ENCODE measurements around the gene PPTC7. TPM values are rescaled to one million over a fixed set of nuclear protein-coding genes. Genes with fewer than 3 reads are reported as not detected.
A peak's percentile ranks its signal among the peaks of the same experiment; 100 is the strongest.

The PPTC7 gene
- total RNA-seq, 1 donor from 2014 or later = 6.9 TPM

DNA sequence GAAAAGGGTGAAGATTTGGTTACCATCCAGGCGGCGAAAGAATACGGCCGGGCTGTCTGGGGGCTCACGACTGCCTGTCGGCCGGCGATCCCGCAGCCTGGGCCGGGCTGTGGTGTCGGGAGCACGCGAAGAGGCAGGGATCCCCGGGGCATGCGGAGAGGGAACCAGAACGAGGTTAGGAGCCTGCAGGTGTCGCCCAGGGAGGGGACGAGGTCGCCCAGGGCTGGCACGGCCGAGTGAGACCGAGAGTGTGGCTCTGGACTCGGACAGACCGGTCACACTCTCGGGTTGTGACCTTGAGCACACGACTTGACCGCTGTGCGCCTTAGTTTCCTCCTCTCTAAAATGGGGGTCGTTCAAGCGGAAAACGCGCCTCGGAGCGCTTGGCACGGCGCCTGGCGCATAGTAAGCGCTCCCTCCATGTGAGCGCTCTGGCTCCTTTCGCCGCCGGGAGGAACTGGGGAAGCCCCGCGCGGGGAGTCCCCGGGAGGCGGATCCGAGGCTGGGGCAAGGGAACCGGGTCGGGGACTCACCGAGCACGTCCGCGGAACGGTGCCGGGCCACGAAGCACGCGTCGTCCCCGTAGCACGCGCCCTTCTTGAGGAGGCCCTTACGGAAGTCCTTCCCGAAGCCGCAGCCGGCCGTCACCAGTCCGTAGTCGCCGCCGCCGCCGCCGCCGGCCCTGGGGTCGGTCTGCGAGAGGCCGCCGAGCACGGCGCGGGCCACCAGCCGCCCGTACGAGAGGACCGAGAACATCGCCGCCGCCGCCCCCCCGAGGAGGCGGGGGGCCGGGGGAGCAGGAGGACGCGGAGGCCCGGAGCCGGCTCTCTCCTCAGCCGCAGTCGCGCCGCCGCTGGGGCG lies 612 bp downstream of the PPTC7 start:
- no peak for DNase-seq (ENCODE audit: low read depth)
- TF ChIP-seq CTCF (conservative IDR thresholded peaks at IDR 0.05; ENCODE audit: low read depth, low read length) = peak; percentile 3
- H3K4me3 ChIP-seq (ENCODE audit: low read depth, low read length) = peak overlapping the region; percentile 67

DNA sequence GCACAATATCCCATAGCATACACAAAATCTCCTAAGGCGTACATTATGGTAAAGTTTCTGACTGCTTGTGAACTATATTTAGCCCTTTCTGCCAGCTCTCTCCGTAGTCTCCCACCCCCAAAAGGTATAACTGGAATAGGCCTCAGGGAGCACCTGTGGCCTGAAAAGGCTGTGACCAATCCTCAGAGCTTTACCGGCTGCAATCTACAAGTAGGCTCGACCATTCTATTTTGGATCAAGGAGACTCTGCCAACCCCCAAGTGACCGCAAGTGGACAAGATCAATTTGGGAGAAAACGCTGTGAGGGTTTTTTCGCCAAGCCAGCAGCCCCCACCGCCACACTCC lies 1.2 kb downstream of the PPTC7 start:
- H3K4me3 ChIP-seq (ENCODE audit: low read depth, low read length) = peak overlapping the region; percentile 67
- DNase-seq (ENCODE audit: low read depth) = no peak
- TF ChIP-seq CTCF (conservative IDR thresholded peaks at IDR 0.05; ENCODE audit: low read depth, low read length) = no peak

DNA sequence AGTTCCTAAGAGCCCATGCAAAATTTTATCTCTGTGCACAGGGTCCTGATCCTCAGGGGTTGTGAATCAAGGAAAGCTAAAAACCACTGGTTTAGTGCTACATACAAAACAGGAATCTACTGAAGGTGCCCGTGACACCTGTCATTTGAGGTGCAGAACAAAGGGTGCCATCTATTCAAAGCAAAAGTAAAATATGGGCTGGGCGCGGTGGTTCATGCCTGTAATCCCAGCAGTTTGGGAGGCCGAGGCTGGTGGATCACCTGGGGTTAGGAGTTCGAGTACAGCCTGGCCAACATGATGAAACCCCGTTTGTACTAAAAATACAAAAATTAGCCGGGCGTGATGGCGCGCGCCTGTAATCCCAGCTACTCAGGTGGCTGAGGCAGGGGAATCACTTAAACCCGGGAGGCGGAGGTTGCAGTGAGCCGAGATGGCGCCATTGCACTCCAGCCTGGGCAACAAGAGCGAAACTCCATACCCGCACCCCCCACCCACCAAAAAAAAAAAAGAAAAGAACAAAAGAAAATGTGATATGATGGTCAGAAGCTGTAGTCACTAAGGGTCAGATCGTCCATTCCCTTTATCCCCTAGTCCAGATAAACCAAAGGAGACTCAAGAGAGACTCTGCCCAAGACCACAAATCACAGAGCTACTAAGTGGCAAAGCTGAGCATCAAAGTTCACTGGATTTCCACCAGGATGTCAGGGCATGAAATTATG lies 3.4 kb downstream of the PPTC7 start:
- DNase-seq (ENCODE audit: low read depth) = no peak
- no peak overlapping the region for H3K4me3 ChIP-seq (ENCODE audit: low read depth, low read length)
- no peak for TF ChIP-seq CTCF (conservative IDR thresholded peaks at IDR 0.05; ENCODE audit: low read depth, low read length)

DNA sequence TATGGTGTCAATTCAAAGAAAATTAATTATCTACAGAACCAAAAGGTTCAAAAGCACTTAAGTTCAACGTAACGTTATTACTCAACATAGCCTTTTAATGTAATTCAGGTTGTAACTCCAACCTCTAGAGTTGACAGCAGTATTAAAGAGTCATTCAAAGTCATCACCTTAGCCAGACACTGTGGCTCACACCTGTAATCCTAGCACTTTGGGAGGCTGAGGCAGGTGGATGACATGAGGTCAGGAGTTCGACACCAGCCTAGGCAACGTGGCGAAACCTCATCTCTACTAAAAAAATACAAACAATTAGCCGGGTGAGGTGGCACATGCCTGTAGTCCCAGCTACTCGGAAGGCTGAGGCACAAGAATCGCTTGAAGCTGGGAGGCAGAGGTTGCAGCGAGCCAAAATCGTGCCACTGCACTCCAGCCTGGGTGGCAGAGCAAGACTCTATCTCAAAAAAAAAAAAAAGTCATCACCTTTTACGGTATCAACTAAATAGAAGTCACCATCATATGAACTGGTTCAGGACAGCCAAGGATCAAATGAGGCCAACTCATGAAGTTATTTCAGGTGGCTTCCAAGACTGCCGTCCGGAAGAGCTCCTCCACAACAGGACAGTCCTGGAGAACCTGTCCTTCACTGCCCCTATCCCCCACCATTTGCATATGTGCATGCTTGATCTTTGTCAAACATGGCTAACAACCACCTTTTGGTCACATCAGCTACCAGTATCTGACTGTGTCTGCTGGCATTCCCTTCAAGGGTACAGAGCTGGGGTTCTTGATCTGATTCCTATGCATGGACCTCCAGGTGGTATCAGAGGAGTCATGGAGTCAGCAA lies 4.2 kb downstream of the PPTC7 start:
- H3K4me3 ChIP-seq (ENCODE audit: low read depth, low read length) = no peak overlapping the region
- TF ChIP-seq CTCF (conservative IDR thresholded peaks at IDR 0.05; ENCODE audit: low read depth, low read length) = no peak
- no peak for DNase-seq (ENCODE audit: low read depth)

DNA sequence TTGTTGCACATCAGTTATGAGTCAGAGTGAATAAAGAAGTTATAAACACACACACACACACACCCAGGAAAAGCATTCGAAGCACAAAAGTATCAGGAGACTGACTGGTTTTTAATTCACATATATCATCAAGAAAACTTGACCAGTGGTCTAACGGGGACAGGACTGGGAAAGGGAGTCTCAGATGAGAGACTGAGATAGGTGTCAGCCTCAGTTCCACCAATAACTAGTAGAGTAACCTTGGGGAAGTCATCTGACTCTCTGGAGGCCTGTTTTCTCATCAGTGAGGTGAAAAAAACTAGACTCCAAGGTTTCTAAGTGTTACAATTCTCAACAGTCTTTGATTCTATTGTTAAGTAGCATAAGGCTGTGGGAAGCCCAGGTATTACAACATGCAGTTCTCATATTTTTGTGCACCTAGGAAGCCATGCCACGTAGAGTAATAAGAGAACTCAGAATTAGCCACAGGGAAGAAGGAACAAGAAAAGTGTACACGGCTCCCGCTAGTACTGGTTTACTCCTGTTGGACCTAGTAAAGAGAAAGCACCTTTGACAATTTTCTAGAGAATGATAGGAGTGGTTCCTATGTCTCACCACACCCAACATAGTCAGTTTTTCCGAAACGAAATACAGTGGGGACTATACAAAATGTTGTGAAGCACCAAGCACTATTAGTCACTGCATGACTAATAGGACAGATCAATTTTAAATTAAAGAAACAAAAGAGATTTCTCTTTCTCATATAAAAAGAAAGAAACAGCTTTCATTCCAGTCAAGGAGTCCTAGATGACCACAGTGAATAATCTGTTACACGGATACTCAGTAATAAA lies 5.0 kb downstream of the PPTC7 start:
- no peak for TF ChIP-seq CTCF (conservative IDR thresholded peaks at IDR 0.05; ENCODE audit: low read depth, low read length)
- no peak for DNase-seq (ENCODE audit: low read depth)
- peak overlapping the region; percentile 20 for H3K4me3 ChIP-seq (ENCODE audit: low read depth, low read length)

DNA sequence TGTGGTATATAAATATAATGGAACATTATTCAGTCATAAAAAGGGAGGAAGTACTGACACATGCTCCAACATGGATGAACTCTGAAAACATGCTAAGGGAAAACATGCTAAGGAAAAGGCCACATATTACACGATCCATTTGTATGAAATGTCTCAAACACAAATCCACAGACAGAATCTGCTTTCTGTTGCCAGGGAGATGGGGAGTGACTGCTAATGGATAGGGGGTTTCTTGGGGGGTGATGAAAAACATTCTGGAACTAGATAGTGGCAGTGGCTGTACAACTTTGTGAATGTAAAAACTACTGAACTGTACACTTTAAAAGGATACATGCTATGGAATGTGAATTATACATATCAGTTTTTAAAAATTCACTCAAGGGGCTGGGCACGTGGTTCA lies 6.6 kb downstream of the PPTC7 start:
- no peak for TF ChIP-seq CTCF (conservative IDR thresholded peaks at IDR 0.05; ENCODE audit: low read depth, low read length)
- no peak for DNase-seq (ENCODE audit: low read depth)

More for the DNA sequence above, 6.6 kb downstream of the PPTC7 start:
- no peak overlapping the region for H3K4me3 ChIP-seq (ENCODE audit: low read depth, low read length)
